Parathyroid adenoma (tissue), 2 donors: ENCODE results near the gene DOK5.

ENCODE experiments used
- H2AFZ ChIP-seq: fragments of 300-600 bp; sonication (generic); one replicate; pipeline ENCODE4 v1.7.0; 2017; ENCODE audit warnings: antibody characterized with exemption, mild to moderate bottlenecking
- H3K27ac ChIP-seq: fragments of 300-600 bp; sonication (generic); one replicate; pipeline ENCODE4 v1.7.0; 2017
- H3K27me3 ChIP-seq: fragments of 300-600 bp; sonication (generic); one replicate; pipeline ENCODE4 v1.7.0; 2017; ENCODE audit warnings: low read length; ENCODE audit not compliant: control insufficient read depth, insufficient read depth
- H3K36me3 ChIP-seq: fragments of 300-600 bp; sonication (generic); one replicate; pipeline ENCODE4 v1.7.0; 2017; ENCODE audit warnings: low read length; ENCODE audit not compliant: control insufficient read depth, insufficient read depth
- H3K4me1 ChIP-seq: fragments of 300-600 bp; sonication (generic); one replicate; pipeline ENCODE4 v1.7.0; 2017; ENCODE audit warnings: control low read depth
- H3K4me2 ChIP-seq: fragments of 300-600 bp; sonication (generic); one replicate; pipeline ENCODE4 v1.7.0; 2017; ENCODE audit warnings: low read length
- H3K4me3 ChIP-seq: fragments of 300-600 bp; sonication (generic); one replicate; pipeline ENCODE4 v1.7.0; 2017; ENCODE audit warnings: low read depth, low read length
- H3K79me2 ChIP-seq: fragments of 300-600 bp; sonication (generic); one replicate; pipeline ENCODE4 v1.7.0; 2017; ENCODE audit warnings: control low read depth
- H3K9ac ChIP-seq: fragments of 300-600 bp; sonication (generic); one replicate; pipeline ENCODE4 v1.7.0; 2017; ENCODE audit warnings: mild to moderate bottlenecking
- H3K9me3 ChIP-seq: fragments of 300-600 bp; sonication (generic); one replicate; pipeline ENCODE4 v1.7.0; 2017; ENCODE audit warnings: low read length; ENCODE audit not compliant: control insufficient read depth
- CTCF ChIP-seq: fragments of 300-600 bp; sonication (generic); IDR thresholded peaks from one replicate; pipeline ENCODE4 v1.7.0; 2017; ENCODE audit warnings: antibody characterized with exemption, mild to moderate bottlenecking
- donor health status: primary hyperparathyroidism.

DOK5 gene

GRCh38 chr20:54524849-54525248, 49.5 kb downstream of the DOK5 start:
- Histone ChIP-seq H3K27ac (no peak overlapping the region), H3K4me2 (no peak overlapping the region), H3K9ac (no peak overlapping the region), H3K36me3 (no peaks in the 10 kb centered on the region), H2AFZ (no peak overlapping the region), H3K4me3 (no peak overlapping the region), H3K4me1 (no peaks in the 10 kb centered on the region), H3K79me2 (no peaks in the 10 kb centered on the region), H3K27me3 (no peaks in the 10 kb centered on the region), H3K9me3 (no peaks in the 10 kb centered on the region)
- TF ChIP-seq CTCF = no peak

- no peaks in the 10 kb centered on the region for H3K9me3 ChIP-seq
- no peak overlapping the region for H3K9ac ChIP-seq
- H3K79me2 ChIP-seq = no peaks in the 10 kb centered on the region
- no peak overlapping the region for H3K27ac ChIP-seq
- TF ChIP-seq CTCF = no peak
- H3K4me2 ChIP-seq = no peak overlapping the region
- H2AFZ ChIP-seq = no peak overlapping the region
- no peak overlapping the region for H3K4me3 ChIP-seq
- H3K27me3 ChIP-seq = no peaks in the 10 kb centered on the region
- H3K36me3 ChIP-seq = no peaks in the 10 kb centered on the region
- no peaks in the 10 kb centered on the region for H3K4me1 ChIP-seq
These were observed 50.7 kb downstream of the DOK5 start for GRCh38 chr20:54525916-54526590.

- TF ChIP-seq CTCF = no peak
- no peaks in the 10 kb centered on the region for H3K36me3 ChIP-seq
- H3K79me2 ChIP-seq = no peaks in the 10 kb centered on the region
- no peak overlapping the region for H3K4me3 ChIP-seq
- no peak overlapping the region for H2AFZ ChIP-seq
- no peaks in the 10 kb centered on the region for H3K9me3 ChIP-seq
- no peak overlapping the region for H3K27ac ChIP-seq
- no peaks in the 10 kb centered on the region for H3K4me1 ChIP-seq
- no peak overlapping the region for H3K4me2 ChIP-seq
- H3K9ac ChIP-seq = no peak overlapping the region
- H3K27me3 ChIP-seq = no peaks in the 10 kb centered on the region
These were observed 51.4 kb downstream of the DOK5 start for GRCh38 chr20:54526801-54527200.

- Histone ChIP-seq H3K9ac (no peak overlapping the region), H3K36me3 (no peaks in the 10 kb centered on the region), H3K27me3 (peaks cover 3% of the 10 kb centered on the region), H3K4me3 (no peak overlapping the region), H3K79me2 (no peaks in the 10 kb centered on the region), H2AFZ (no peak overlapping the region), H3K4me1 (no peaks in the 10 kb centered on the region), H3K4me2 (no peak overlapping the region), H3K9me3 (peaks cover 3% of the 10 kb centered on the region), H3K27ac (no peak overlapping the region)
- TF ChIP-seq CTCF = no peak
These were observed 57.2 kb downstream of the DOK5 start for GRCh38 chr20:54532573-54532972.

- H3K36me3 ChIP-seq = no peaks in the 10 kb centered on the region
These were observed 58.7 kb downstream of the DOK5 start for GRCh38 chr20:54534101-54534500.

More at GRCh38 chr20:54534101-54534500, 58.7 kb downstream of the DOK5 start:
- Histone ChIP-seq H3K9ac (no peak overlapping the region), H3K27ac (no peak overlapping the region), H3K4me2 (no peak overlapping the region), H2AFZ (no peak overlapping the region), H3K79me2 (no peaks in the 10 kb centered on the region), H3K9me3 (peaks cover 3% of the 10 kb centered on the region), H3K27me3 (peaks cover 3% of the 10 kb centered on the region), H3K4me1 (no peaks in the 10 kb centered on the region), H3K4me3 (no peak overlapping the region)
- TF ChIP-seq CTCF = no peak
